Neural crest cell (in vitro differentiated cells): ENCODE results near the gene BUB3. TPM values are rescaled to one million over a fixed set of nuclear protein-coding genes. Genes with fewer than 3 reads are reported as not detected.

Experiments used
- DNase-seq: peaks from one replicate; pipeline ENCODE4 v3.0.0; 2021; ENCODE audit warnings: low read depth, mixed read lengths, low spot score
- H3K27ac Mint-ChIP-seq: one replicate; pipeline ENCODE4 v1.8.0; 2021; ENCODE audit warnings: mild to moderate bottlenecking, mixed read lengths; ENCODE audit not compliant: unreplicated experiment
- H3K27me3 Mint-ChIP-seq: 2 replicates; pipeline ENCODE4 v1.8.0; 2021; ENCODE audit warnings: low read depth, mild to moderate bottlenecking, mixed read lengths
- H3K36me3 Mint-ChIP-seq: 2 replicates; pipeline ENCODE4 v1.8.0; 2021; ENCODE audit warnings: low read depth, mild to moderate bottlenecking, mixed read lengths
- H3K4me1 Mint-ChIP-seq: 2 replicates; pipeline ENCODE4 v1.8.0; 2021; ENCODE audit warnings: mixed read lengths
- H3K4me3 Mint-ChIP-seq: one replicate; pipeline ENCODE4 v1.8.0; 2021; ENCODE audit warnings: mild to moderate bottlenecking, mixed read lengths
- H3K9me3 Mint-ChIP-seq: 2 replicates; pipeline ENCODE4 v1.8.0; 2021; ENCODE audit warnings: mixed read lengths
- total RNA-seq: library from RNA; stranded (reverse); gene quantifications from 2 replicates; pipeline ENCODE4 v1.2.1, GENCODE V29; 2021
- TF ChIP-seq, protein P1 (sequence below): fragments of 200-600 bp; sonication (generic); conservative IDR thresholded peaks from 2 replicates; pipeline ENCODE4 v1.5.0; 2021; ENCODE audit warnings: antibody characterized with exemption, mild to moderate bottlenecking

The BUB3 gene
- total RNA-seq, 1 donor from 2014 or later = 171 TPM

DNA sequence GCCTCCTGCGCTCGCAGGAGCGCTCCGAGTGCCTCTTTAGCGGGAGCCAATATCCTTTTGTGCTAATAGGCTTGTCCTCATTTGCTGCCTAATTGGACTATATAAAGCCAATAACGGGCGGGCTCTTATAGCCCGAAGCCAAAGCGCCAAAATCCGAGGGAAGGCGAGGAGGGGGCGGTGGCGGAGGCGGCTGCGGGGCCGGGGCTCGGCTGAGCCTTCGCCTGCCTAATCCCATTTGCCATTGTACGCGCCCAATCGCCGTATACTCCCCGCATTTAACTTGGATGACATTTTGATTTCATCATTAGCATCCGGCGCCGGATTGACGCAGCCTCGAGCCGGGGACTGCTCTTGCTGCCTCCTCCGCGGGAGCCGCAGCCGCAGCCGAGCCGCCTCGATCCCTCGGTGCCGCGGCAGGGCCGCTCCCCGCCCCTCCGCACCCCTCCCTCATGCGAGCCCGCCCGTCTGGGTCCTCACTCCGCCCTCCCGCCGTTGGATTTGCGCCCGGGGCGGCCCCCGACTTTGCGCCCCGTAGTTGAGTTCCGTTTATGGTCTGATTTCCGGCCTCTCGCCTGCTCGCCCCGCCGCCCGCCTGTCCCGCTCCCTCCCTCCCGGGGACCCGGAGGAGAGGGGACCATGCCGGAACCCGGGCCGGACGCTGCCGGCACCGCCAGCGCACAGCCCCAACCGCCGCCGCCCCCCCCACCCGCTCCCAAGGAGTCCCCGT, 18.6 kb upstream of the BUB3 start, which contains the start of gene HMX3:
Gene HMX3 (plus strand): TSS at position 556 of the 727 bp plus-strand sequence. CDS start 81 bp downstream, at position 637.
- Mint-ChIP-seq H3K36me3 (no peaks in the 10 kb centered on the region), H3K4me1 (peaks cover 40% of the 10 kb centered on the region), H3K9me3 (no peaks in the 10 kb centered on the region), H3K27me3 (peaks cover 96% of the 10 kb centered on the region), H3K4me3 (peak within 1 kb of the TSS; percentile 78), H3K27ac (no peak within 1 kb of the TSS)
- TF ChIP-seq, protein P1, sequence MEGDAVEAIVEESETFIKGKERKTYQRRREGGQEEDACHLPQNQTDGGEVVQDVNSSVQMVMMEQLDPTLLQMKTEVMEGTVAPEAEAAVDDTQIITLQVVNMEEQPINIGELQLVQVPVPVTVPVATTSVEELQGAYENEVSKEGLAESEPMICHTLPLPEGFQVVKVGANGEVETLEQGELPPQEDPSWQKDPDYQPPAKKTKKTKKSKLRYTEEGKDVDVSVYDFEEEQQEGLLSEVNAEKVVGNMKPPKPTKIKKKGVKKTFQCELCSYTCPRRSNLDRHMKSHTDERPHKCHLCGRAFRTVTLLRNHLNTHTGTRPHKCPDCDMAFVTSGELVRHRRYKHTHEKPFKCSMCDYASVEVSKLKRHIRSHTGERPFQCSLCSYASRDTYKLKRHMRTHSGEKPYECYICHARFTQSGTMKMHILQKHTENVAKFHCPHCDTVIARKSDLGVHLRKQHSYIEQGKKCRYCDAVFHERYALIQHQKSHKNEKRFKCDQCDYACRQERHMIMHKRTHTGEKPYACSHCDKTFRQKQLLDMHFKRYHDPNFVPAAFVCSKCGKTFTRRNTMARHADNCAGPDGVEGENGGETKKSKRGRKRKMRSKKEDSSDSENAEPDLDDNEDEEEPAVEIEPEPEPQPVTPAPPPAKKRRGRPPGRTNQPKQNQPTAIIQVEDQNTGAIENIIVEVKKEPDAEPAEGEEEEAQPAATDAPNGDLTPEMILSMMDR = no peak
- no peak for DNase-seq

DNA sequence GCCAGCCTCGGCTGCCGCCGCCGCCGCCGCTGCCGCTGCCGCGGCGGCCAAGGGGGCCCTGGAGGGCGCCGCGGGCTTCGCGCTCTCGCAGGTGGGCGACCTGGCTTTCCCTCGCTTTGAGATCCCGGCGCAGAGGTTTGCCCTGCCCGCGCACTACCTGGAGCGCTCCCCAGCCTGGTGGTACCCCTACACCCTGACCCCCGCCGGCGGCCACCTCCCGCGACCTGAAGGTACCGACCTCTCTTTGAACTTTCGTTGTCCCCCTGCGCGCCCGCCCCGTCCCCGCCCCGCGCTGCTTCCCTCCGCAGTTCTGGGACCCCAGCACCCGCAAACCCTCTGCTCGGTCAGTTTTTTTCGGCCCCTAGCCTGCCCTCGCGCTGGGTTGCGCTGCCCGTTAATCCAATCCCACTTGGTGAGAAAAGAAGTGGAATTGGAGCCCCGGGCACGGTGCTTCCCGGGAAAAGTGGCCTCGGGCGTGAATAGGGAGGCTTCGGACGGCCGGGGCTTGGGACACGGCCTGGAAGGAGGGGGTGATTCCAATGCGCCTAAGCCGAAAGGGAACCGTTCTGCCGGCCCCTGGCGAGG, 17.9 kb upstream of the BUB3 start:
- TF ChIP-seq, protein P1 = no peak
- Mint-ChIP-seq H3K36me3 (no peaks in the 10 kb centered on the region), H3K27me3 (peaks cover 96% of the 10 kb centered on the region), H3K4me3 (peak overlapping the region; percentile 74), H3K27ac (no peak overlapping the region), H3K9me3 (no peaks in the 10 kb centered on the region), H3K4me1 (peaks cover 41% of the 10 kb centered on the region)
- no peak for DNase-seq

DNA sequence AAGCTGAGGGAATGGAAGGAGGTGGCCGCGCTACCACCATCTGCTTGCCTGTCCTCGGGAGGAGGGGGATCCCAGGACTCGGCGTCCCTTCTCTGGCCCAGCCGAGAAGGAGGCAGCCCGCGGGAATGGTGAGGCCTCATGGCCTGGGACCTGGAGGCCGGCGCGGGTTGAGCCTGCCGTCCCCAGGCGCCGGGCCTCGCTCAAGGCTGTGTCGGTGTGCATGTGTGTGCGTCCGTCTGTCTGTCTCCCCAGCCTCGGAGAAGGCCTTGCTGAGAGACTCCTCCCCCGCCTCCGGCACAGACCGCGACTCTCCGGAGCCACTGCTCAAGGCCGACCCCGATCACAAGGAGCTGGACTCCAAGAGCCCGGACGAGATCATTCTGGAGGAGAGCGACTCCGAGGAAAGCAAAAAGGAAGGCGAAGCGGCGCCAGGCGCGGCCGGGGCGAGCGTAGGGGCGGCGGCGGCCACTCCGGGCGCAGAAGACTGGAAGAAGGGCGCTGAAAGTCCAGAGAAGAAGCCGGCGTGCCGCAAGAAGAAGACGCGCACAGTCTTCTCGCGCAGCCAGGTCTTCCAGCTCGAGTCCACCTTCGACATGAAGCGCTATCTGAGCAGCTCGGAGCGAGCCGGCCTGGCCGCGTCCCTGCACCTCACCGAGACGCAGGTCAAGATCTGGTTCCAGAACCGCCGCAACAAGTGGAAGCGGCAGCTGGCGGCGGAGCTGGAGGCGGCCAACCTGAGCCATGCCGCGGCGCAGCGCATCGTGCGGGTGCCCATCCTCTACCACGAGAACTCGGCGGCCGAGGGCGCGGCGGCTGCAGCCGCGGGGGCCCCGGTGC, 17.2 kb upstream of the BUB3 start:
- DNase-seq = no peak
- peaks cover 96% of the 10 kb centered on the region for H3K27me3 Mint-ChIP-seq
- H3K27ac Mint-ChIP-seq = no peak overlapping the region
- H3K9me3 Mint-ChIP-seq = no peaks in the 10 kb centered on the region
- peak overlapping the region; percentile 78 for H3K4me3 Mint-ChIP-seq
- TF ChIP-seq, protein P1 = no peak
- H3K4me1 Mint-ChIP-seq = peaks cover 41% of the 10 kb centered on the region
- H3K36me3 Mint-ChIP-seq = no peaks in the 10 kb centered on the region

DNA sequence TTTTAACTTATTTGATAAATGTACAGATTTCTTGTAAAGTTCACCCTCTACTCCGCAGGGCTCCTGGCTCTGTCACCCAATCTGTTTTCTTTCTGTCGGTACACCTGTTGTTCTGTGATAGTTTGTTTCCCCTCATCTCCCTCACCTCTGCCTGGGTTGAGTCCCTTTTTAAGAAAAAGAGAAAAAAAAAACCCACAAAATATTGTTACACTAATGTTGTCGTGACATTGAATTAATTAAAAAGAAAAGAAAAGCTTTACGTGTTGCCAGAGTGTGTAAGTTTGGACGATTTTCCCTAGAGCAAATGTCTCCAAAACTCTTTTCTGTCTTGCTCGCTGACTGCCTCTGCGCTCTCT, 15.1 kb upstream of the BUB3 start:
- Mint-ChIP-seq H3K9me3 (no peaks in the 10 kb centered on the region), H3K27me3 (peaks cover 96% of the 10 kb centered on the region), H3K4me3 (peak overlapping the region; percentile 78), H3K36me3 (no peaks in the 10 kb centered on the region), H3K4me1 (peaks cover 30% of the 10 kb centered on the region), H3K27ac (no peak overlapping the region)
- no peak for DNase-seq
- TF ChIP-seq, protein P1 = no peak

DNA sequence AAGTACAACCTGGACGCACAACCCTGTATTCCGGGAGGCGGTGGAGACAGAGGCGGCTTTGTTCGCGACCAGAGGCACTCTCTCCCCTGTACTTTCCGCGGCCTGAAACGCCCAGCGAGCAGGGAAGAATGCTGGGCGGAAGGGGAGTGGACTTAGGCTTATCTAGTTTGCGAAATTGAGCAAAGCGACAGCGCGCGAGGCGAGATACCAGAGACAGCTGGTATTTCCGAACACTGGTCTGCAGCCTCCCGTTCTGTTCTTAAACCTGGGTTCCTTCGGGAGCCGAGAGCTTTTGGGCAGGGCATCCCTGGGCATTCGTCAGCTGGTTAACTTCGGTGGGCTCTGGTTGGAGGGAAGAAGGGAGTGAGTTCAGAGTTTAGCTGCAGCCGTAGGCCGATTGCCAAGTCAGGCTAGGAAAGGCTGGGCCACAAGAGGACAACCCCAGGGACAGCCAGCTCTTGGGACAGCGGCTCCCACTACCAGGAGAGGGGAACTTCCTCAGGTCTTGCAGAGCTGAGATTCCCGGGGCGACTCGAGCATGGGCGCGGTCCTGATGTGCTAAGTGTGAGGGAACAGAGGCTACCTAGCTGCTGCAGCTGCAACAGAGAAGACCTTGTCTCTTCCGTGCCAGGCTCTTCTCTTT, 14.6 kb upstream of the BUB3 start:
- H3K27me3 Mint-ChIP-seq = peaks cover 96% of the 10 kb centered on the region
- H3K27ac Mint-ChIP-seq = no peak overlapping the region
- DNase-seq = no peak
- H3K4me1 Mint-ChIP-seq = peaks cover 27% of the 10 kb centered on the region
- H3K36me3 Mint-ChIP-seq = no peaks in the 10 kb centered on the region
- no peaks in the 10 kb centered on the region for H3K9me3 Mint-ChIP-seq
- peak overlapping the region; percentile 78 for H3K4me3 Mint-ChIP-seq
- TF ChIP-seq, protein P1 = no peak
